HG03139 (cell line): Measurements from ENCODE around the gene GPX6.
"Not testable (repeated sequence)": the region's sequence is repeated elsewhere in the genome, so short reads cannot be mapped to it uniquely, and the experiment has no call there.

Experiments
- ATAC-seq: cut with Tn5 transposase; IDR thresholded peaks from one replicate; pipeline ENCODE4 v1.9.1; 2021; ENCODE audit not compliant: unreplicated experiment

The GPX6 gene, protein sequence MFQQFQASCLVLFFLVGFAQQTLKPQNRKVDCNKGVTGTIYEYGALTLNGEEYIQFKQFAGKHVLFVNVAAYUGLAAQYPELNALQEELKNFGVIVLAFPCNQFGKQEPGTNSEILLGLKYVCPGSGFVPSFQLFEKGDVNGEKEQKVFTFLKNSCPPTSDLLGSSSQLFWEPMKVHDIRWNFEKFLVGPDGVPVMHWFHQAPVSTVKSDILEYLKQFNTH

DNA sequence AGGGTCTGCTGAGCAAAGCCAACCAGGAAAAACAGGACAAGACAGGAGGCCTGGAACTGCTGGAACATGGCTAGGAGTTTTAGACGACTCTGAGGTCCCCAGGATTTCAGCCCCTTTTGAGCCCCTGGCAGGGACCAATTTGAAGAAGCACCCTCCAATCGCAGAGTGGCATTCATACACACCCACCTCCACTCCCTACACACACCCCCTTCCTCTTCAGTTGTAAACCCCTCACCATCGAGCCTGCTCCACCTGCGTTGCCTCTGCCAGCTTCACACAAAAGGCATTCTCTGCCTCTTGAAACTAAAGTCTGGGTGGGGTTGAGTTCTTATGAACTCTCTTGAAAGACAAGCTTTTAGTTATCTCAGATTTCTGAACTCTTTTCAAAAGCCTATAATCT lies at the start of gene GPX6:
TSS of gene GPX6 (minus strand) at position 118 of the 400 bp plus-strand sequence. CDS start at position 68, 50 bp downstream.
- ATAC-seq = no peak

DNA sequence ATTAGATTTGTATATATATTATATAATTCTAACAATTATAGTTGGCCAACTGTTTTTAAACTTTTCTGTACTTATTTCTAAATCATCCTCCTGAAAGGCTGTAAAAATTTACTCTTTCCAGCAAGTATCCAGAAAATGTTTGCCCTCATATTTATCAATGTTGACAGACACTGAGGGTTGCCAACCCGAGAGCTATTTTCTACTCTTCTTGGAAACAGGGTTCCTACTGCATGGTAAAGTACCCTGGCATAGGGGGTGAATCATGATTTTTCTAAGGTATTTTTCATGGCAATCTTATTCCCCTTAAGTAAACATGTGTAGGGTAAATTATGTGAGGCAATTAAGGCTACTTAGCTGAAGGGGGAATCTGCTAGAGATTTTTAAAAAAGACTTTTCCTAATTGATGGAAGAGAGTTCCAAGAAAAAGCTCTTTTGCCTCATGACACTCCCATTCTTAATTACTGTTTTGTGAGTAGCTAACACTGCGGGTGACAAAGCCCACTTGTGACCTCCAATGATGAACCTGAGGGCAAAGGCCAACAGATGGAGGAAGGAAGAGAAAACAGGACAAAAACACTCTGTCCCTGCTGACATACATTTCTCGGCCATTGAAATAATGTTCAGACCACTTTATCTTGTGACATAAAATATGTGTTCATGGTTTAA lies 48.0 kb upstream of the GPX6 start:
- ATAC-seq = no peak

DNA sequence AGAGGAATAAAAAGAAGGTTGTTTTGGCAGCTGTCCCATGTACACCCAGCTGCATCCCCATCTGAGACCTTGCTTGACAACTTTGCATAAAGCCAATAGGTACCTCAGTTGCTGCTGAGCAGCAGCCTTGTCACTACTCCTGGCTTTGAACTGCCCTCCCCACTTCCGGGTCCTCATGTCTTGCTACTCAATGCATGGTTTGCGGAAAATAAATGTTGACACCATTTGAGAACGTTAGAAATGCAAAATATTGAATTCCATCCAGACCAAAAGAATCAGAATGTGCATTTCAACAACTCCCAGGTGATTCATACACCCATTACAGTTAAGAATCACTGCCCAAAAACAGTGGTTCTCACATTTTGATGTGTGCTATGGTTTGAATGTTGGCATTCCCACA lies 43.0 kb upstream of the GPX6 start:
- no peak for ATAC-seq

DNA sequence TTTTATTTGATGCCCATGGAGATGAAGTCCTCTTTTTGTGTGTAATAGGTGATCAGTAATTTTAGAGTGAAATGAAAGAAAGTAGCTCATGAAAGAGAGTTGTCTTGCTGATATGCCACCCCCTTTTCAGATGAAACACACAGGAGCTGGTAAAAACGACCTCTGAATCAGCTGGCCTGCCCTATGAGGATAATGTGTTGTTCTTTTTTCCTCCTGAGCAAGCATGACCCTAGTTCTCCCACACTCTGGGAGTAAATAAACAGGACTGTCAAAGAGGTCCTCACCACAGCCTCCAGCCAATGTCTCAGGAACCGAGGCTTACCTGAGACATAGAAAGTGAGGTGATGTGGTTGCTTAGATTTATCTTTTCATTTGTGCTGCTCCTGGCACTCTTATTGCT lies 39.5 kb upstream of the GPX6 start:
- ATAC-seq = no peak

DNA sequence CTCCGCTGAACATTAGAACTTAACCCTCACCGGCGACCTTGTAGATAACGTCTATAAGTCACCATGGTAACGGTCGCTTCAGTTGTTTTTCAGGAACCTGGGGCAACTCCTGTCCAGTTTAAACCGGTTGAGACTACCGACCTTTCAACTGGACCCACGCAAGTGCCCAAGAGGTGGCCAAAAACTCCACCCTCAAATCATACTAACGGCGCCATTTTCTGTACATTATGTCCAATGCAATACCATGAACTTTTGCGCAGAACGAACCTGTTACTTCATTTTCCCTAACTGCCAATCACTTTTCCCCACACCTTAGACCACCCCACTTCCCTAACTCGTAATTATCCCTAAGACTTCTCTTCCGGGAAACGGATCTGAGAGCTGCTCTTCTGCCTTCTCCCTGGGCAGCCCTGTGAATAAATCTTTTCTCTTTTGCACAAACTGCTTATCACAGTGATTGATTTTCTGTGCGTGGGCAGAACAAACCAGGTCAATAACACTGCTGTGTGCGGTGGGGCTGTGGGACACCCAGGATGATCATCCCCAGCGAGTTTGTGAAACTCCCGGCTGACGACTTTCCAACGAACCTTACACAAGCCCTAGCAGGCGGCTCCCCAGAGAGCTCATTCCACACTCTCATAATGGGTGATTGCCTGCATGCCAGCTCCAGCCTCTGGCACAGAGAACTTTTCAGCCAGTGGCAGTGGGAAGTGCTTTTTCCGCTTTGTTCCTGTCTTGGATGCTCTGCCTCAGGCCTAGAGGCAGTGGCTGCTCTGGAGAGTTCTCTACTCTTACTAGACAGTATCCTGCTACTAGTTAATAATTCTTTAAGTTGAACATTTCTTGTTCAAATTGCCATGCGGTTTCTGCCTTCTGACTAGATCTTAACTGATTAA lies 38.6 kb upstream of the GPX6 start:
- no peak for ATAC-seq

DNA sequence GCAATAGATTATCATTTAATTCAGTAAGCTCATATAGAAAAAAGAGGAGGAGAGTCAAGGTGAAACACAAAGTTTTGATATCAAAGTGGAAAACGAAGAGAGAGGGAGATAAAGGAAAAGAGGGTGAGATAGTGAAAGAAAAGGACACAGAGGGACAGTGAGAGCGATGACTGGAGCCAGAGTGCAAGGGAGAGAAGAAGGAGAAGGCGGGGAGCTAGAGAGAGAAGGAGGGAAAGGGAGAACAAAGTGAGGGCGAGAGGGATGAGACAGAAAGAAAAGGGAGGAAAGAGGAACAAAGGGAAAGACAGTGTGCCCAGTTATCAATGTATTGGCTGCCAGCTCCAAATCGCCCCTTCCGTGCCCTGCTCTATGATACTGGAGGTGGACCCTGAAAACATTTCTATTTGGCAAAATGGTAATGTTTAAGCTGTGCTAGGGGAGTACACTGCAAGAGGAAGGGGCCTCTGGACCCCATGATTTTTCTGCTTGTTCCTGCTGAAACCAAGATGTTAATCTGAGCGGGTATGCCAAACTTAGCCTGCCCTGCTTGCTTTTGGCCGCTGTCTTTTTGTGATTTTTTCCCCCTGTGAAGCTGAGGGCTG lies 37.9 kb upstream of the GPX6 start:
- ATAC-seq = no peak

DNA sequence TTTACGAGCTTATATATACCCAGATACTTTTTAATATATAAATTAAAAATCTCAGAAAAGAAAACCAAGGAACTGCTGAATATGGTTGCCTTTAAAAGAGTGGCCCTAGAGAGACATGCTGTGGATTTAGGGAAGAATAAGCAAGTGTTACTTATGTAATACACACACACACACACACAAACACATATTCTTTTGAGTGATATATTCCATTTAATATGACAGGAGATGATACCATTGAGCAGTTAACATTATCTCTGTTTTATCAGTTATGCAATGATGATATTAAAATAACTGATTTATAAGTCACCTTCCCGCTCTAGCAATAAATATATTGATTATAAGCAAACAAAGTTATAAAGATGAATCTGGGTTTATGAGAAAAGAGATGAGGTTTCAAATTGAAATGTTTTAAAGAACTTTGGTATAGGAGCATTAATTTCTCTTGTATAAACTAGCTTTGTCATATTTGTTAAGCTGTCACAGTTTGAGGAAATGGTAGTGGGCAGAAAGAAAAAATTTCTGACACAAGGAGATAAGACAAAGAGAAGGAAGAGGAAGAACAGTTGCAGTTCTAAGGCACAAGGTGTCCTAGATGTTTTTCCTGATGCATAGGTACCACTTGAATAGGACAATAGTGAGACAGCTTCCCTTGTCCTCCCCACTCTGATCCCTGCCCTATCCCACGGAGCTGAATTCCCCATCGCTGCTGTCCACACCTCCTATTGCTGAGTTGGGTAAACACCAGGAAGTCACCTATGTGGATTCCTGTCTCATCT lies 36.5 kb upstream of the GPX6 start:
- ATAC-seq = no peak

DNA sequence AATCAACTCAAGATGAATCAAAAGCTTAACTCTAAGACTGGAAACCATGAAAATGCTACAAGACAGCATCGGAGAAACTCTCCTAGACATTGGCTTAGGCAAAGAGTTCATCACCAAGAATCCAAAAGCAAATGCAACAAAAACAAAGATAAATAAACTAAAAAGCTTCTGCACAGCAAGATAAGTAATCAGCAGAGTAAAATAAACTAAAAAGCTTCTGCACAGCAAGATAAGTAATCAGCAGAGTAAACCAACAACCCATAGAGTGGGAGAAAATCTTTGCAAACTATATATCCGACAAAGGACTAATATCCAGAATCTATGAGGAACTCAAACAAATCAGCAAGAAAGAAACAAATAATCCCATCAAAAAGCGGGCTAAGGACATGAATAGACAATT lies 31.4 kb upstream of the GPX6 start:
- ATAC-seq = not testable (repeated sequence)

DNA sequence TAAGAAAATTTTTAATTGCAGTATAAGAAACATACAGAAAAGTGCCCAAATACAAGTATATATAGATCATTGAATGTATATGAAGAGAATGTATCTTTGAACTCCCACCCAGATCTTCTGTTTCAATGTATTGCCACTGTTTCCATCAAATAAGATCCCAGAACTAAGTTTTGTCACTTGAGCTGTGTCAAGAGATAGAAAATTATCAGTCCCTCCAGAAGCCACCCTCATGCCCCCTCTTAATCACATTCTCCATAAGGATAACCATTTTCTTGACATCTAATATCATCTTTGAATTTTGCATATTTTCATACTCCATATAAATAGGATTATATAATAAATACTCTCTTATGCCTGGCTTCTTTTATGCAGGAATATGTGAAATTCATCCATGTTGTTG lies 30.4 kb upstream of the GPX6 start:
- ATAC-seq = no peak

DNA sequence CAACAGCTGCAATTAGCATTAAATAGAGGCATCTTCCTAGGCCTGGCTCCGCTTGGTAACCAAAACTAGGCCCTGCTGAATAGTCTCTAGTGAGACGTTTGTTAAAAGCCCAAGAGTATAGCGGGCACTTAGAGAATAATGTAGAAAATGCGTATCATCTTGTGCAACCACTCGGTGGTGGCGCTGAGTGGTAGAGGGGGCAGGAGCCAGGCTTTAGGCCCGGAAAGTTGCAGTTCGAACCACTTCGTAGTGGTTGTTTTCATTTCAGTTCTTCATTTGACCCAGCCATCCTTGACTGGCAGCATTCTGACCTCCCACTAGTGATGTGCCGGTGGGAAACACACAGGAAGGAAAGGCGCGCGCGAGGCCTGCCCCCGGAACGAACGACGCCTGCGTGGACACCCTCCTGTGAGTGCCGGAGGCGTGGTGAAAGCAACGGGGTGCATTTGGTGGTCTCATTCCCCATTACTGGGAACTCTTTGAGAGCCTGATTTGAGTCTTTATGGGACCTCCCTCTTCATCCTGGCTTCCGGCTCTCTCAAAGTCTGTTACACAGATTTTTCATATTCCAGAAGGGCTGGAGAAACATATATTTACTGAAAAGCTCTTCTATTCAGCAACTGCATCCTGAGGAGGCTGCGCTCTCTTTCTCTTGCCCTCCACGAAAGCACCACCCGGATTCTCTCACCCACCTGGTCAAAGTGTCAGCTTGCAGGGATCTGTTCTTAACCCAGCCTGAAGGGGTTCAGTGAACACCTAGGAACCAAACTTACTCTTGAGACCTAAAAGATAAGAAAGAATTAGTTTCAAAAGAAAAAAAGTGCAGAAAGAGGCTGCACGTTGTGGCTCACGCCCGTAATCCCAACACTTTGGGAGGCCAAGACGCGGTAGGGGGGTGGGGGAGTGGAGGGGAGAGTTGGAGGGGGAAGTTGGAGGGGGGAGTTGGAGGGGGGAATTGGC lies 28.3 kb upstream of the GPX6 start:
- no peak for ATAC-seq

DNA sequence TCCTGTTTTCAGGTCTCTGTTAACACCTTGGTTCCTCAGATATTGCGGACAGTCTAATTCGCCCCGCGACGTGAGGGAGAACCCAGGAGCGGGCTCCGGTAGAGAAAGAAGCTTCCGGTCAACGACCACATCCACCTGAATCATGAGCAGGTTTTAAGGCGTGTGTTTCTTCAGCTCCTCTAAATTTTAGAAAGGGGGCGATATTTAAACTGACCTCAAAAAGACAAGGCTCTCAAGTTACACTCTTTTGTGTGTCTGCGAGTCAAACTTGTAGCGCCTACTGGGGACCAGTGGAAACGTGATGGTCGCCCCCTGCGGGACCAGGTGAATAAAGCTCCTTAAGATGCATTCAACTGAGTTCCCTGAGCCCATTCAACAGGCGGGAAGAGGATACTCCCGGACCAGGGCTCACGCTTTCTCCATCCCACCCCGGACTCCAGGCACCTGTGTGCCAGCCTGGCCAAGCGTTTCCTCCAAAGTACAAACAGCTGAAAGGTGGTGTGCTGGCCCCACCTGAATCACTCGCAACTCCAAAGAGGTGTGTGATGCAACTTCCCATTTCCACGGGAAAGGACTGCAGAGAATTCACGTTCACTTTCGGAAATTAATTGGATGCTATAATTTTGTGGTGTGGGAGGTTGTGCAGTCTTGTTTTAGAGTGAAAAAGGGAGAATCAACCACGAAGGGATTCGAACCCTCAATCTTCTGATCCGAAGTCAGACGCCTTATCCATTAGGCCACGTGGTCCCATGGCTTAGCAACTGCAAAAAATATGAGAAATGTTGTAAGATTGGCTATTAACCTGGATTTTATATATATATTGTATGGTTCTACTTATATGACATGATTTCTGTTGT lies 27.1 kb upstream of the GPX6 start:
- ATAC-seq = peak; percentile 54

DNA sequence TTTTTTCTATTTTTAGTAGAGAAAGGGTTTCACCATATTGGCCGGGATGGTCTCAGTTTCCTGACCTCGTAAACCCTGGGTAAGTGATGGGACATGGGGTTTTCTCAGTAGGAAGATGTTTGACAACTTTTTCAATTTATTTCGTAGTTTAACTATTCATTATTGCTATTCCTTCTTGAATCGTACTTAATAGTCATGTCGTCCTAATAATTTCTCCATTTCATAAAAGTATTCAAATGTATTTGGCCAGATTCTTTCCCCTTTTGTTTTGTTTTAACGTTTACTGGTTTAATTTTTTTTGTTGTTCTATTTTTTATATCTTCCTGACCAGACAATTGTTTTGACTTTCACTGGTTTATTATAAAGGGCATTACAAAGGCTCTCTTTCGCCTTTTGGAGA lies 26.4 kb upstream of the GPX6 start:
- no peak for ATAC-seq

DNA sequence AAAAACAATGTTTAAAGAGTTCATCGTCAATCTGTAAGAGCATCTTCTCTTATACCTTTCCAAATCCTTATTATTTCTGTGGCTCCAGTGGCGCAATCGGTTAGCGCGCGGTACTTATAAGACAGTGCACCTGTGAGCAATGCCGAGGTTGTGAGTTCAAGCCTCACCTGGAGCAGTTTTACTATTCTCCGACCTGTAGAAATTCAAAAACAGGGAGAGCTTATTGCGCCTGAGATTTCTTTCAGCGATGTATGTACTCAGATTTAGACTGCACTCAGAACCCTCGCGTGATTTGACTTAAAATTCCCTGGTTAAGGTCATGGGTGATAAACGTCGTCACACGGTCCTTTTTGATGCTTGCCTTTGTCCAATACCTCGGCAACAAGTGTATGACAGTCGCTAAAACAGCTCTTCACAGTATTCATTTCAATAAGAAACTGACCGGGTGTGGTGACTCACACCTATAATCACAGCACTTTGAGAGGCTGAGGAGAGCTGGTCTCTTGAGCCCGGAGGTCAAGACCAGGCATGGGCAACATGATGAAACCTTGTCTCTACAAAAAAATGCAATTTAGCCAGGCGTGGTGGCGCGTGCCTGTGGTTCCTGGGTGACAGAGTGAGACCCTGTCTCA lies 22.0 kb upstream of the GPX6 start:
- ATAC-seq = no peak

DNA sequence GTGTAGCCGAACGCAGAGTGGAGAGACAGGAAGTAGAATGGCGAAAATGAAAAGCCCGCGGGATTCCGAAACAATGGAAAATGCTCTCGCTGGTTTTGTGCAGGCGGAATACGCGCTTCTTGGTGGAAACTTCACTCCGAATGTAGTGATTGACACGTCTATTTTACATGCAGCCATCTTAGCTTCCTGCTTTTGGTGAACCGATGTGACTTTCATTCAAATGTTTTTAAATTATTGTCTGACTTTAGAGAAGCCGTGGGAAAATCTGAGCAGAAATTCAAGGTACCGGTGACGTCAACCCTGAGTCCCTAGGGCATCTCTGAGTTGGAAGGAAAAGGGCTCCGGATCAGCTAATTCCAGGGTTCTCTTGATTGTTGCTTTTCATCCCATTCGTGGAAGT lies 21.5 kb upstream of the GPX6 start:
- ATAC-seq = no peak

DNA sequence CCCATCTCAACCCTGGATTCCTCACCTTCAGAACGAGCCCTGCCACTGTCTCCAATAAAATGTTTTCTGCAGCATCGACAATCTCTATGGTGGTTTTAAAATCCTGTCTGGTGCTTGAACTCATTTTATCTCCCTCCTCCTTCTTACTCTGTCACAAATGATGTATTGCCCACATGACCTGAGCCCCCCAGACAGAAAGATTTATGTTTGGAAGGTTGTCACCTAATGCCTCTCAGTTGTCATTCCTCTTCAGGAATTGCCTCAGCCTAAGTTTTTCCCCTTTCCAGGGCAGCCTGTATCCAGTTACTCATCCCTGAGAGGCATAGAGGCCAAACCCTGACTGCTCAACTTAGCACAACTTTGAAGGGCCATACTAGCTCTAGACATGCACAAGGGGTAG lies 19.3 kb upstream of the GPX6 start:
- ATAC-seq = no peak

DNA sequence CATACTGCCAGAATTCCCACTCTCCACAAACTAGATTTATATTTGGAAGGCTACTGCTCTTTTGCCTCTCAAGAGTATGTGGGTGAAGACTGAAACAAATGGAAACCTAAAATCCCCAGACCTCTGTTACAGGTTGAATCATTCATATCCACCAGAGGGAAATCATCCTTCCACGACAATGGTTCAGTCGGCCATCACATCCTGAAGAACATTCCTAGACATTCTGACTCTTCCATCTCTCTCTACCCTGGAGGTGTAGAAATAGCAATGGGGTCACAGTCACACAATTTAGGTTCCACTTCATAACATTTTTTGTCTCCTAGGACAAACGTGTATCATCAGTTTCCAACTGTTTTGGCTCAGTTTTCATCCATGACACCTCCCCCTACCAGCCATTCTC lies 18.7 kb upstream of the GPX6 start:
- no peak for ATAC-seq

DNA sequence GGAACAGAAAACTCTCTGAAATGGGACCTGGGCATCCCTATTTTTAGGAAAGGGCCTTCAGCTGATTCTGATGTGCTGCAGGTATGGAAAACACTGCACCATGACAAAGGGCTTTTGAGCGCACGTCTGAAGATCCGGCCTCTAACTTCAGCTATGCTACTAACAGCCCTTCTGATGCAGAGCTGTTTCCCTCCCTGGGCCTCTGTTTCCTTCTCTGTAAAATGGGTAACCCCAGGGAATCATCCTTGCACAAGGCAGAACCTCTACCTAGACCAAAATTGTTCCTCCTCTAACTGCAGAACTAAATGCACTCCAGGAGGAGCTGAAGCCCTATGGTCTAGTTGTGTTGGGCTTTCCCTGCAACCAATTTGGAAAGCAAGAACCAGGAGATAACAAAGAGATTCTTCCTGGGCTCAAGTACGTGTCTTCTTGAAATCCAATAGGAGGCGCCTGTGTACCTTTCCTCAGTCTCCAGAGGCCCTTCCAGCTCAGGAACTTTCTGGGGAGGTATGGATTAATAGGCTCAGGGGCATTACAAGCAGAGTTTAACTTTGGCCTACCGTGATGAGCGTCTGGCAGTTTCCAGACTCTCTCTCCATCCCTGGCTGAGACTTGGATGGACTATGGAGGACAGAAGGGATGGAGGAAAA lies 16.0 kb upstream of the GPX6 start:
- no peak for ATAC-seq

DNA sequence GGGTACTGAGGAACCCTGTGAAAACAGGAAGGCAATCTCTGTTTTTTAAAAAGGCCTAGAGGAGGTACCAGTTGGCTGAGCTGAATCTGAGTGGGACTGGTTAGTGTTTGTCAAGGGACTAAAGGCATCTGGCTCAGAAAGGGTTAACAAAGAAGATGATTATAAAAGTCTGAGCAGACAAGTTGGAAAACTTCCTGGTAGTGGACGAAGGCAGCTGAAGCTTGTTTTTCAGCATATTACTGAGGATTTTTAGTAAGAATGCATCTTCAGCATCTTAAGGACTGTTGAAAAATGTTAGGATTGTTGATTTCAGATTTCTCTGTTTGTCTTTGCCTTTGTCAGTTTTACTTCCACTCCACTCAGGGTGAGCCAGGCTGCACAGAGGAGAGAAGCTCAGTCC lies 15.2 kb upstream of the GPX6 start:
- ATAC-seq = no peak
